IPS-15b (cell line): ENCODE data around the gene CDKAL1.

Source experiments
- H3K27me3 ChIP-seq: one replicate; pipeline ENCODE4 v1.6.1; 2013; ENCODE audit warnings: low read length; ENCODE audit not compliant: control insufficient read depth, insufficient read depth
- H3K36me3 ChIP-seq: one replicate; pipeline ENCODE4 v1.6.1; 2013; ENCODE audit warnings: low read length; ENCODE audit not compliant: control insufficient read depth, insufficient read depth
- H3K4me1 ChIP-seq: one replicate; pipeline ENCODE4 v1.6.1; 2013; ENCODE audit warnings: mild to moderate bottlenecking, low read length; ENCODE audit not compliant: control insufficient read depth, insufficient read depth
- H3K4me3 ChIP-seq: one replicate; pipeline ENCODE4 v1.5.1; 2013; ENCODE audit warnings: low read depth, low read length
- H3K9ac ChIP-seq: one replicate; pipeline ENCODE4 v1.6.1; 2013; ENCODE audit warnings: low read depth, mild to moderate bottlenecking, low read length
- H3K9me3 ChIP-seq: one replicate; pipeline ENCODE4 v1.6.1; 2013; ENCODE audit warnings: mild to moderate bottlenecking, low read length; ENCODE audit not compliant: control insufficient read depth, insufficient read depth

CDKAL1 gene

DNA sequence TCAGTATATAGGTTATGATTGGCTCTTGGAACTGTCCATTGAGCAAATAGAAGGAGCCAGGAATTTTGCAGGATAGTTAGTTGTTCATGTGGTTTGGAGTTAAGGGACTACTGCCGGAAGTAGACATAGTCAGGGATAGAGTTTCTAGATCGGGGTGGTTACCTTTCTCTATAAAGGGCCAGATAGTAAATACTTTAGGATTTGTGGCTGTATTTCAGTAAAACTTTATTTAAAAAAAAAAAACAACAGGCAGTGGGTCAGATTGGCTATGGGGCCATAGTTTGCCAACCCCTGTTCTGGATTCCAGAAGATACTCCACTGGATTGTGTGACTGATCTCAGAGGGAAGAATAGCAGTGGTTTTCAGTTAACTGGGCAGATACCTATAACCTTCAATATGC, 570.0 kb downstream of the CDKAL1 start:
- Histone ChIP-seq H3K36me3 (no peaks in the 10 kb centered on the region), H3K9ac (no peak overlapping the region), H3K27me3 (no peaks in the 10 kb centered on the region), H3K4me3 (no peak overlapping the region), H3K9me3 (no peaks in the 10 kb centered on the region), H3K4me1 (peaks cover 10% of the 10 kb centered on the region)

DNA sequence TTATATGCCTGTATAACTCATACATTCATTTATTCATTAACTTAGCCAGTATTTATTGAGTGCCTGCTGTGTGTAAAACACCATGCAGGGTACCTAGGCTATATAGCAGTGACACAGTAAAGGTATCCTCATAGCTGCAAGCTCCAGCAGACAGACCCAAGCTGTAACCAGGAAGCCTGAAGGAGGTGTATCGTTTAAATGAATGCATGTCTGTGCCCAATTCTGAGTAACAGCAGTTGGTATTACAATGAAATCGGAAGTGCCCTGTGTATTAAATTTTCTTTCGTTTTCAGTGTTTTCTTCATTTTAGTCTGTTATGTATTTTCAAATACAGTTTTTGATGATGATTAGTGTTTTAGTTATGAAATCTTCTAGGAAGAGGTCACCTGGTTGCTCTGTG, 573.5 kb downstream of the CDKAL1 start:
- H3K9ac ChIP-seq: no peak overlapping the region
- no peaks in the 10 kb centered on the region for H3K27me3 ChIP-seq
- no peaks in the 10 kb centered on the region for H3K36me3 ChIP-seq
- no peaks in the 10 kb centered on the region for H3K9me3 ChIP-seq
- no peak overlapping the region for H3K4me3 ChIP-seq
- H3K4me1 ChIP-seq: peaks cover 21% of the 10 kb centered on the region

- no peak overlapping the region for H3K9ac ChIP-seq
- H3K4me3 ChIP-seq: no peak overlapping the region
- H3K9me3 ChIP-seq: no peaks in the 10 kb centered on the region
- H3K27me3 ChIP-seq: no peaks in the 10 kb centered on the region
- H3K36me3 ChIP-seq: no peaks in the 10 kb centered on the region
- peaks cover 21% of the 10 kb centered on the region for H3K4me1 ChIP-seq
Observed at GRCh38 chr6:21109391-21110178, 575.3 kb downstream of the CDKAL1 start.

DNA sequence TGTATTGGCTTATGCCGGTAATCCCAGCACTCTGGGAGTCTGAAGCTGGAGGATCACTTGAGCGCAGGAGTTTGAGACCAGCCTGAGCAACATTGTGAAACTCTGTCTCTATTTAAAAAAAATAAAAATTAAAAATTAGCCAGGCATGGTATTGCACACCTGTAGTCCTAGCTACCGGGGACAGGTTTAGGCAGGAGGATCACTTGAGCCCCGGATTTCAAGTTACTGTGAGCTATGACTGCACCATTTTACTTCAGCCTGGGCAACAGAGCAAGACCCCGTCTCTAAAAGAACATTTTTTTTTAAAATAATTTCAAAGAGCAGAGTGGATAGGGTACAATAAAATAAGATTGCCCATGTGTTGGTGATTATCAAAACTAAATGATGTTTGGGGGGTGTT, 576.4 kb downstream of the CDKAL1 start:
- H3K4me3 ChIP-seq: no peak overlapping the region
- no peaks in the 10 kb centered on the region for H3K36me3 ChIP-seq
- peaks cover 21% of the 10 kb centered on the region for H3K4me1 ChIP-seq
- no peak overlapping the region for H3K9ac ChIP-seq
- H3K9me3 ChIP-seq: no peaks in the 10 kb centered on the region
- H3K27me3 ChIP-seq: no peaks in the 10 kb centered on the region

DNA sequence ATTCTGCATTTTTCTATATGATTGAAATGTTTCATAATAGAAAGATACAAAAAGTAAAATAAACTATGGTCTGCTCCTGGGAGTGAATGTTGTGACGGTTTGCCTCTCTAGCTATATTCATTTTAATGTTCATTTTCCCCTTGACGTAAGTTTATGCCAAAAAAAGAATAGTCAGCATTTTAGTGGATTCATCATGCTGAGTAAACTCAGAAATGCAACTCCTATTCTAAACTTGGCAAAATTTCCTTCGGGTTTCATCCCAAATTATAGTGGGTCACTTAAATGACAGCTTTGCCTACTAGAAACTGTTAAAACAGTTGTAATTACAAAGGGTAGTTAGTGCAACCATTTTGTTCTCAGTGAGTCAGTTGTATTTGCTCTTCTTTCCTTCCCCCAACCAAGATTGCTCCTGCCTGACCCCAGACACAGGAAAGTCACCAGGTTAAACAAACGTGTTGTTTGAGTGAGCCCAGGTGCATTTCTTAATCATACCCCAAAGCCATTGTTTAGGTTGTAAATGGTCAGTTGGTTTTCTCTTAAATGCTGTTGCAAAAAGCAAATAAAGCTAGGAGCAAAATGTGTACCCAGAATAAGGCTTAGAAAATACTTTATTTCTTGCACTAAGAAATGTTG, 577.0 kb downstream of the CDKAL1 start:
- Histone ChIP-seq H3K27me3 (no peaks in the 10 kb centered on the region), H3K9ac (no peak overlapping the region), H3K4me1 (peaks cover 21% of the 10 kb centered on the region), H3K4me3 (no peak overlapping the region), H3K9me3 (no peaks in the 10 kb centered on the region), H3K36me3 (no peaks in the 10 kb centered on the region)

- Histone ChIP-seq H3K9ac (no peak overlapping the region), H3K4me1 (peaks cover 13% of the 10 kb centered on the region), H3K27me3 (no peaks in the 10 kb centered on the region), H3K9me3 (no peaks in the 10 kb centered on the region), H3K4me3 (no peak overlapping the region), H3K36me3 (no peaks in the 10 kb centered on the region)
Observed at GRCh38 chr6:21115111-21115510, 580.9 kb downstream of the CDKAL1 start.

DNA sequence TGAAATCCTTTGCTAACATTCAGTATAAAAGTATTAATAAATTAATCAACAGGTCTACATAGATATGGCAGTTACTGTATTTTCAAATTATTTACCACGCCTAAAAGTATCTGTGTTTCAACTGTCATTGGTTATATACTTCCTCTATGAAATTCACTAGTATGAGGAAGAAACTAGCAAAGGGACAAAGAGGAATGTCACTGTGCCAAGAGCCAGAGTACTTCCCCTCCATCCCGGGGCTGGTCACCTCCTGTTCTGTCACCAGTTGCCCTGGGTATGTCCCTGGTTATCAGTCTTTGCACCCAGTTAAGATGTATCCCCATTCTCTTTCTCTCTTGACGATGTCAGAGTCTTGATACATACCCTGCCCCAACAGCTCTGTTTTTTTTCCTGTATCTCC, 582.5 kb downstream of the CDKAL1 start:
- Histone ChIP-seq H3K4me3 (no peak overlapping the region), H3K36me3 (no peaks in the 10 kb centered on the region), H3K9me3 (no peaks in the 10 kb centered on the region), H3K4me1 (peaks cover 5% of the 10 kb centered on the region), H3K27me3 (no peaks in the 10 kb centered on the region), H3K9ac (no peak overlapping the region)

DNA sequence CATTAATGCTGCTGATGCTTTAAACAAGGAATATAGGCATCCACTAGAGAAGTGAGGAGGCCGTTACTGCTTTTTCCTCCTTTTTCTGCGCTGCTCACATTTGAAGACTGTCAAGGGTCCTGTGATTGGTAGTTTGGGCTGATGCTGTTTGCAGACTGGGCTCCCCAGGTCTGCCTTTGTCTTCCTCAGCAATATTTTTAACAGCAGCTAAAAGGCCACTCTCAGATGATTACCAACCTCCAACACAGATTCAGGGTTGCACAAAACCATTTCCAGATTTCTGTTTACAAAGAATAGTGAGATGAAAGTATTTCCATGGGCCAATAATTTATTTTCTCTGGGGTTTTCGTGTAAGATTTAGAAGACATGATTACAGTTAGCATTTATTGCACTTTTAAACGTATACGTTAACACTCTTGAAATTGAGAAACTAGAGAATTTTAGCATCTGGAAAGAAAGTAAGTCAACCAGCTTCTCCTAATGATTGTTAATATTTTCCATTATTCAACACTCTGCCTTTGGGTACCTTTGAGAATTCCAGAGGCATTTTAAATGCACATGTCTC, 584.0 kb downstream of the CDKAL1 start:
- Histone ChIP-seq H3K9ac (no peak overlapping the region), H3K9me3 (no peaks in the 10 kb centered on the region), H3K27me3 (no peaks in the 10 kb centered on the region), H3K4me3 (no peak overlapping the region), H3K36me3 (no peaks in the 10 kb centered on the region), H3K4me1 (no peaks in the 10 kb centered on the region)

DNA sequence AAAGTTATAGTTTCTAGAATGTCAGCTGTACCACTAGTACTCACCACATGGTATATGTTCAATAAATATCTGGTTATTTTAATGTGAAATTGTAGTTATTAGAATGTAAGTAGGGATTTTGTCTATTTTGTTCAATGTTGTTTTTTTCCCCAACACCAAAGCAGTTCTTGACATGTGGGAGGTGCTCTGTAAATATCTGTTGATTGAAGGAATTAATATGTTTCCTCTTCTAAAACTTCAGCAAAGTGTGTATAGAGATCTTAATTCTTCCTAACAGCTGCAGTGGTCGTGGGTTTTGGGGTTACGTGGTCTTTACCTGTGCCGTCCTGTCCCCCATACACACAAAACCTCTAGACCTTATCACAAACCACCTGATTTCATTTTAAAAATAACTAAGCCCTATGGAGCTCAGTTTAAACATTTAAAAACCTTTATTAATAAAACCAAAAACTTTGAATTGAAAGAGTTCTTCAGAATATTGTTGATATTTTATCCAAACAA, 587.4 kb downstream of the CDKAL1 start:
- Histone ChIP-seq H3K4me3 (no peak overlapping the region), H3K4me1 (no peaks in the 10 kb centered on the region), H3K36me3 (no peaks in the 10 kb centered on the region), H3K9me3 (no peaks in the 10 kb centered on the region), H3K9ac (no peak overlapping the region), H3K27me3 (no peaks in the 10 kb centered on the region)

DNA sequence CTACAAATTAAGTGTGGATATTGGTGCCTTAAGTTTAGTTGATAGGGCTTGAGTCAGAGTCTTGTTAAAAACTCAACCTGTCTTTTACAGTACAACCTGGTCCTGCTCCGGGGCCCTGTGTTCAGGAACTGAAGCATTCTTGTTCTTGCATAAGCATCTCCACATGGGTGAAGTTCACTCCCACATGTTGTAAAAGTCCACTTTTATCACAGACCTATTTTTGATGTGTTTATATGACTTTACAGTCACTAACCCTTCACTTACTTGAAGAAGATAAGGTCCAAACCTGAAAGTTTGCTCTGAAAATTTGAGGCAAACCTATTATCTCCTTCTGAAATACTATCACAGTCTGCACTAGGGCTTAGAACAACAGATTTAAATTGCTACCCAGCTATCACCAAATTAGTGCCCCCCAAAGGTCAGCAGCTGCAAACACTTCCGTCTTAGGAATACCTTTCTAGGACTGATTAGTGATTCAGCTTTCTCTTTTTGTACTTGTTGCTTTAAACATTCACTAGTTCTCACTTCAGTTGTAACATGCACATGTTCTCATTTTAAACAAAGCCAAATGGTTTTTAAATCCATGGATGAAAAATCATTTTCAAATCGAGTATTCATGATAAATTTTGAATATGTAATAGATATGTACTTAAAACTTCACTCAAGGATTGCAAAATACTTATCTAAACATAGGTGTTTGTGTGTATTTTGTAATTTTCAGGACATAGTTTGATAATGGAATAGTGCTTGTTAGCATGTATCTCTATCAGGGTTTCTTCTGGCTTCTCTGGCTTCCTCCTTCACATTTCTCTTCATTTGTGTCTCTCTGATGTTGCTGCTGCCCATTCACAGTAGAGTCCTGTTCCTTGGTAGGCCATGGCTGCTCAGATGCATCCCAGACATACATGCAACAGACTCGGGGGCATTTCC, 589.5 kb downstream of the CDKAL1 start:
- Histone ChIP-seq H3K4me3 (no peak overlapping the region), H3K4me1 (no peaks in the 10 kb centered on the region), H3K9ac (no peak overlapping the region), H3K9me3 (no peaks in the 10 kb centered on the region), H3K27me3 (no peaks in the 10 kb centered on the region), H3K36me3 (no peaks in the 10 kb centered on the region)

DNA sequence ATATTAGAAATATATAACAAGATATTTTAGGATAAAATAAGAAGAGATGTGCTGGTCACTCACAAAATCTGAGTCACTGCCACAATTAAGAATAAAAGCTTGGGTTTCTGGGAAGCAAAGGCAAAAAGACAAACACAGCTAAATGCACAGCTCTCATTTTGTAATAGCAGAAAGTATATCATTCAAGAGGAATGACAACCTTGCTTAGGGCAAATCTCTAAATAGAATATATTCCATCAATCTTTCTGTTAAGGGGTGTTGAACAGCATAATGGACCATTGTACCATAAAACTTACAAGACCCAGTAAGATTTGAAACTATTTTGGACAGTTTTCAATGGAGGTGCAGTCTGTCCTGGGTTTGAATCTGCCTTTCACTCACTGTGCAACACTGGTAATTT, 594.3 kb downstream of the CDKAL1 start:
- no peaks in the 10 kb centered on the region for H3K9me3 ChIP-seq
- H3K4me1 ChIP-seq: peaks cover 15% of the 10 kb centered on the region
- H3K36me3 ChIP-seq: no peaks in the 10 kb centered on the region
- no peak overlapping the region for H3K9ac ChIP-seq
- no peaks in the 10 kb centered on the region for H3K27me3 ChIP-seq
- no peak overlapping the region for H3K4me3 ChIP-seq
